Vagina (tissue), 2 donors: Measurements from ENCODE around the gene ADAMTS19. TPM values are rescaled to one million over a fixed set of nuclear protein-coding genes. Genes with fewer than 3 reads are reported as not detected.

Source experiments
- DNase-seq, 2 donors: peaks; one replicate each; pipeline ENCODE4 v3.0.0-alpha.2; 2017; ENCODE audit errors: extremely low spot score in 2 of 2
- H3K27ac ChIP-seq: fragments of 200-600 bp; sonication (generic); one replicate; pipeline ENCODE4 v1.5.1; 2019
- H3K27me3 ChIP-seq: fragments of 200-600 bp; sonication (generic); one replicate; pipeline ENCODE4 v1.5.1; 2019
- H3K36me3 ChIP-seq, 2 donors: fragments of 200-600 bp; sonication (generic); one replicate each; pipeline ENCODE4 v1.5.1; 2017 to 2019
- H3K4me1 ChIP-seq: fragments of 200-600 bp; sonication (generic); one replicate; pipeline ENCODE4 v1.5.1; 2019
- H3K4me3 ChIP-seq, 2 donors: fragments of 200-600 bp; sonication (generic); 1 replicate in 1 of 2; 2 replicates in 1 of 2; pipeline ENCODE4 v1.5.1; 2016 to 2019
- H3K9me3 ChIP-seq: fragments of 200-600 bp; sonication (generic); one replicate; pipeline ENCODE4 v1.5.1; 2019
- CTCF ChIP-seq, 3 experiments: fragments of 450-650 bp in 2 of 3; fragments of 200-600 bp in 1 of 3; sonication (generic) in 1 of 3; IDR thresholded peaks; one replicate each; pipeline ENCODE4 v1.5.1; 2017 to 2019; ENCODE audit warnings: antibody characterized with exemption in 3 of 3, mild to moderate bottlenecking in 2 of 3, moderate library complexity in 2 of 3
- POLR2A ChIP-seq, 2 donors: fragments of 450-650 bp; IDR thresholded peaks; one replicate each; pipeline ENCODE4 v1.6.1; 2017; ENCODE audit warnings: antibody characterized with exemption in 2 of 2, mild to moderate bottlenecking in 2 of 2, moderate library complexity in 2 of 2
- POLR2AphosphoS5 ChIP-seq, 2 donors: sonication (generic); formaldehyde crosslinking; IDR thresholded peaks; one replicate each; pipeline ENCODE4 v1.9.0; 2017; ENCODE audit warnings: antibody characterized with exemption in 2 of 2, mild to moderate bottlenecking in 2 of 2, low read depth in 1 of 2; ENCODE audit not compliant: insufficient read depth in 1 of 2
- intact Hi-C: fragments of 100-400 bp; cut with DNase I; formaldehyde crosslinking; loops from one replicate; pipeline ENCODE4 v1.15.1; 2023
- total RNA-seq: library from RNA; depleted of rRNA; stranded (reverse); fragments of >200 nt; gene quantifications from one replicate; pipeline ENCODE4 v1.2.3, GENCODE V29; 2016

The ADAMTS19 gene
- total RNA-seq, 1 donor from 2014 or later: 1.7 TPM

- Histone ChIP-seq H3K27me3 (no peaks in the 10 kb centered on the region), H3K36me3 (no peaks in the 10 kb centered on the region), H3K4me1 (no peaks in the 10 kb centered on the region), H3K9me3 (no peaks in the 10 kb centered on the region), H3K4me3 (no peak overlapping the region), H3K27ac (no peak overlapping the region)
- intact Hi-C loops: no loop called here
- no peak for TF ChIP-seq POLR2A (IDR thresholded peaks at IDR 0.05)
- no peak for TF ChIP-seq CTCF (IDR thresholded peaks at IDR 0.05)
- TF ChIP-seq POLR2AphosphoS5 (IDR thresholded peaks at IDR 0.05; ENCODE audit: insufficient read depth in 1 of 2, low read depth in 1 of 2): no peak
- no peak for DNase-seq
Measured at GRCh38 chr5:129465776-129466344, 5.8 kb downstream of the ADAMTS19 start.

GRCh38 chr5:129474544-129474943, 14.4 kb downstream of the ADAMTS19 start:
- DNase-seq: no peak
- Histone ChIP-seq H3K27me3 (no peaks in the 10 kb centered on the region), H3K4me1 (no peaks in the 10 kb centered on the region), H3K27ac (no peak overlapping the region), H3K4me3 (no peak overlapping the region), H3K36me3 (no peaks in the 10 kb centered on the region), H3K9me3 (no peaks in the 10 kb centered on the region)
- no peak for TF ChIP-seq POLR2A (IDR thresholded peaks at IDR 0.05)
- TF ChIP-seq CTCF (IDR thresholded peaks at IDR 0.05): no peak
- TF ChIP-seq POLR2AphosphoS5 (IDR thresholded peaks at IDR 0.05; ENCODE audit: insufficient read depth in 1 of 2, low read depth in 1 of 2): no peak
- intact Hi-C loops: no loop called here

- H3K27me3 ChIP-seq: no peaks in the 10 kb centered on the region
- no peak overlapping the region for H3K4me3 ChIP-seq
- intact Hi-C loops: no loop called here
- H3K4me1 ChIP-seq: no peaks in the 10 kb centered on the region
- TF ChIP-seq CTCF (IDR thresholded peaks at IDR 0.05): no peak
- TF ChIP-seq POLR2A (IDR thresholded peaks at IDR 0.05): no peak
- TF ChIP-seq POLR2AphosphoS5 (IDR thresholded peaks at IDR 0.05; ENCODE audit: insufficient read depth in 1 of 2, low read depth in 1 of 2): no peak
- H3K36me3 ChIP-seq: no peaks in the 10 kb centered on the region
- DNase-seq: no peak
- no peaks in the 10 kb centered on the region for H3K9me3 ChIP-seq
- no peak overlapping the region for H3K27ac ChIP-seq
Measured at GRCh38 chr5:129476751-129477150, 16.7 kb downstream of the ADAMTS19 start.

- intact Hi-C loops: no loop called here
- no peaks in the 10 kb centered on the region for H3K9me3 ChIP-seq
- H3K27ac ChIP-seq: no peak overlapping the region
- H3K4me1 ChIP-seq: no peaks in the 10 kb centered on the region
- TF ChIP-seq CTCF (IDR thresholded peaks at IDR 0.05) (no peak), POLR2A (IDR thresholded peaks at IDR 0.05) (no peak), POLR2AphosphoS5 (IDR thresholded peaks at IDR 0.05; ENCODE audit: insufficient read depth in 1 of 2, low read depth in 1 of 2) (no peak)
- H3K36me3 ChIP-seq: no peaks in the 10 kb centered on the region
- DNase-seq: no peak
- no peaks in the 10 kb centered on the region for H3K27me3 ChIP-seq
- no peak overlapping the region for H3K4me3 ChIP-seq
Measured at GRCh38 chr5:129477532-129477931, 17.4 kb downstream of the ADAMTS19 start.

GRCh38 chr5:129481161-129481560, 21.1 kb downstream of the ADAMTS19 start:
- Histone ChIP-seq H3K27me3 (no peaks in the 10 kb centered on the region), H3K4me3 (no peak overlapping the region), H3K27ac (no peak overlapping the region), H3K9me3 (no peaks in the 10 kb centered on the region), H3K36me3 (no peaks in the 10 kb centered on the region), H3K4me1 (no peaks in the 10 kb centered on the region)
- intact Hi-C loops: no loop called here
- no peak for DNase-seq
- TF ChIP-seq CTCF (IDR thresholded peaks at IDR 0.05): no peak
- no peak for TF ChIP-seq POLR2A (IDR thresholded peaks at IDR 0.05)
- TF ChIP-seq POLR2AphosphoS5 (IDR thresholded peaks at IDR 0.05; ENCODE audit: insufficient read depth in 1 of 2, low read depth in 1 of 2): no peak
